MCF 10A (cell line): Measurements from ENCODE around the gene PGBD4. TPM values are rescaled to one million over a fixed set of nuclear protein-coding genes. Genes with fewer than 3 reads are reported as not detected.
A peak's percentile ranks its signal among the peaks of the same experiment; 100 is the strongest.

Experiments
- BruUV-seq: library from RNA; stranded (reverse); fragments of 400-500 nt; replicated peaks from 2 replicates; lab custom pipeline; 2021; lab: Mats Ljungman, UMichigan
- CTCF ChIA-PET: fragments of 300-600 bp; sonication (Branson Sonifier 250); formaldehyde crosslinking; extraction: SDS; loops from one replicate; lab custom pipeline; 2021; ENCODE audit warnings: antibody characterized with exemption, inconsistent platforms; lab: Yijun Ruan, JAX
- POLR2A ChIA-PET: fragments of 300-600, 350-650 bp; sonication (Branson Sonifier 250); formaldehyde crosslinking; extraction: SDS; loops from one replicate; lab custom pipeline; 2020; ENCODE audit warnings: antibody characterized with exemption, inconsistent platforms; lab: Yijun Ruan, JAX
- DNase-seq: peaks from one replicate; pipeline ENCODE4 v3.0.0-alpha.2; 2018; ENCODE audit not compliant: unreplicated experiment
- H3K27ac Mint-ChIP-seq: one replicate; pipeline ENCODE4 v1.8.0; 2022; ENCODE audit warnings: mild to moderate bottlenecking, low read depth, mixed read lengths; ENCODE audit not compliant: unreplicated experiment
- H3K27me3 Mint-ChIP-seq: one replicate; pipeline ENCODE4 v1.8.0; 2022; ENCODE audit warnings: mixed read lengths; ENCODE audit not compliant: insufficient read depth, unreplicated experiment
- H3K36me3 Mint-ChIP-seq: one replicate; pipeline ENCODE4 v1.8.0; 2022; ENCODE audit warnings: mild to moderate bottlenecking, moderate library complexity, mixed read lengths; ENCODE audit not compliant: insufficient read depth, unreplicated experiment
- H3K4me1 Mint-ChIP-seq: one replicate; pipeline ENCODE4 v1.8.0; 2022; ENCODE audit warnings: mixed read lengths; ENCODE audit not compliant: insufficient read depth, unreplicated experiment
- H3K4me3 Mint-ChIP-seq: one replicate; pipeline ENCODE4 v1.8.0; 2022; ENCODE audit warnings: mild to moderate bottlenecking, moderate library complexity, mixed read lengths; ENCODE audit not compliant: unreplicated experiment
- H3K9me3 Mint-ChIP-seq: one replicate; pipeline ENCODE4 v1.8.0; 2022; ENCODE audit warnings: mixed read lengths; ENCODE audit not compliant: unreplicated experiment
- intact Hi-C: fragments of 100-400 bp; cut with micrococcal nuclease; formaldehyde crosslinking; loops from 2 replicates; pipeline ENCODE4 v1.14.1; 2022
- total RNA-seq: library from RNA; stranded (reverse); gene quantifications from 2 replicates; pipeline ENCODE4 v1.2.3, GENCODE V29; 2022
- TF ChIP-seq, protein P1 (sequence below): fragments of 200-600 bp; IDR thresholded peaks from one replicate; pipeline ENCODE4 v1.8.0; 2022; ENCODE audit warnings: antibody characterized with exemption, mild to moderate bottlenecking; ENCODE audit not compliant: unreplicated experiment

Gene PGBD4
- total RNA-seq, 1 experiment from 2014 or later: 2.4 TPM

DNA sequence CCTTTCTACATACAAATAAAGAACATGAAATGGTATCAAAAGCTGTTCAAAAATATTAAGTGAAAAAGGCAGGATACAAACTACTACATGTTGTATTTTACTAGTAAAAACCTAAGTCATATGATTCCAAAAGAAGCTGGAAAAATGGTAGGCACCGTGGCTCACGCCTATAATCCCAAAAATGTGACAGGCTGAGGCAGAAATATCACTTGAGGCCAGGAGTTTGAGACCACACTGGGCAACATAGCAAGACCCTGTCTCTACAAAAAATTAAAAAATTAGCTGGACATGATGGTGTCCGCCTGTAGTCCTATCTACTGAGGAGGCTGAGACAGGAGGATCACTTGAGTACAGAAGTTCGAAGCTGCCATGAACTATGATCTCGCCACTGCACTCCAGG, 2.0 kb upstream of the PGBD4 start:
- intact Hi-C loops: no loop called here
- no peak overlapping the region for H3K27ac Mint-ChIP-seq

DNA sequence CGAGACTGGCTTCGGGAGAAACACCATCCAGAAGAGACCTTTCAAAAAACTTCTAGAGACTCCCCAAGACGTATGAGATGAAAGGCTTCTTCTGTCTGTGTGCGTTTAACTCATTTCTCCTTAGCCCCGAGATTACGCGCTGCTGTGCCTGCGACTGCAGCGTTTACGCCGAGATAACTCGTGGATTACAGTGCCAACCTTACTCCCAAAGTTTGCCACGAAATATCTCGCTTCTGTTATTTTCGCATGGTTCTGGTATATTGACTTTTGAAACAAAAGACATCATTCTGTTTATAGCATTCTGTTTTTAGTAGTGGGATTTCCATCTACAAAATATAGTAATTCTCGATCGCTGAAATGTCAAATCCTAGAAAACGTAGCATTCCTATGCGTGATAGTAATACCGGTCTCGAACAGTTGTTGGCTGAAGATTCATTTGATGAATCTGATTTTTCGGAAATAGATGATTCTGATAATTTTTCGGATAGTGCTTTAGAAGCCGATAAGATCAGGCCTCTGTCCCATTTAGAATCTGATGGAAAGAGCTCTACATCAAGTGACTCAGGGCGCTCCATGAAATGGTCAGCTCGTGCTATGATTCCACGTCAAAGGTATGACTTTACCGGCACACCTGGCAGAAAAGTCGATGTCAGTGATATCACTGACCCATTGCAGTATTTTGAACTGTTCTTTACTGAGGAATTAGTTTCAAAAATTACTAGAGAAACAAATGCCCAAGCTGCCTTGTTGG, 467 bp downstream of the PGBD4 start:
- intact Hi-C loops: no loop called here

More for the DNA sequence above, 2.0 kb upstream of the PGBD4 start:
- CTCF ChIA-PET: interaction anchor here (0.6 to 0.7 kb wide), 5 partner anchors 16 to 1013 kb away, joined by 3 to 5 read pairs (median 3); partner anchors contain the start of gene LPCAT4
- POLR2A ChIA-PET: interaction anchor here (0.5 to 3.6 kb wide), 5 partner anchors 16 to 870 kb away, joined by 3 to 25 read pairs (median 3); partner anchors contain the start of genes AQR and KATNBL1
- no TSS peak for BruUV-seq
- DNase-seq: no peak
- H3K4me1 Mint-ChIP-seq: peaks cover 5% of the 10 kb centered on the region
- H3K36me3 Mint-ChIP-seq: peaks cover 29% of the 10 kb centered on the region
- no peaks in the 10 kb centered on the region for H3K27me3 Mint-ChIP-seq
- H3K9me3 Mint-ChIP-seq: no peaks in the 10 kb centered on the region
- peak overlapping the region; percentile 98 for H3K4me3 Mint-ChIP-seq
- TF ChIP-seq, protein P1, sequence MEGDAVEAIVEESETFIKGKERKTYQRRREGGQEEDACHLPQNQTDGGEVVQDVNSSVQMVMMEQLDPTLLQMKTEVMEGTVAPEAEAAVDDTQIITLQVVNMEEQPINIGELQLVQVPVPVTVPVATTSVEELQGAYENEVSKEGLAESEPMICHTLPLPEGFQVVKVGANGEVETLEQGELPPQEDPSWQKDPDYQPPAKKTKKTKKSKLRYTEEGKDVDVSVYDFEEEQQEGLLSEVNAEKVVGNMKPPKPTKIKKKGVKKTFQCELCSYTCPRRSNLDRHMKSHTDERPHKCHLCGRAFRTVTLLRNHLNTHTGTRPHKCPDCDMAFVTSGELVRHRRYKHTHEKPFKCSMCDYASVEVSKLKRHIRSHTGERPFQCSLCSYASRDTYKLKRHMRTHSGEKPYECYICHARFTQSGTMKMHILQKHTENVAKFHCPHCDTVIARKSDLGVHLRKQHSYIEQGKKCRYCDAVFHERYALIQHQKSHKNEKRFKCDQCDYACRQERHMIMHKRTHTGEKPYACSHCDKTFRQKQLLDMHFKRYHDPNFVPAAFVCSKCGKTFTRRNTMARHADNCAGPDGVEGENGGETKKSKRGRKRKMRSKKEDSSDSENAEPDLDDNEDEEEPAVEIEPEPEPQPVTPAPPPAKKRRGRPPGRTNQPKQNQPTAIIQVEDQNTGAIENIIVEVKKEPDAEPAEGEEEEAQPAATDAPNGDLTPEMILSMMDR: no peak

DNA sequence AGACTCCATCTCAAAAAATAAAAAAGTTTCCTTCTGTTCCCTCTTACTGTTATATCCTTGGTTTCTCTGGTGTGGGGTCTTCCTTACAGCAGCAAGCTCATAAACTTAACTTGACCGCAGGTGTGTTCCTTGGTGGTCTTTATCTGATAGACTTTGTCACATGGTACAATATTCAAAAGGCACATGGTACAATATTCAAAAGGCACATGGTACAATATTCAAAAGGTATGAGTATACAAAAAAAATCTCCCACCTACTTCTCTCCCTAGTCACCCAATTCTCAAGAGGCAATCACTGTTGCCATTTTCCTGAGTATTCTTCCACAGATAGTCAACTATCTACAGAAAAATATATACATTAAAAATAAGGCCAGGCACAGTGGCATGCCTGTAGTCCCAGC, 4.5 kb downstream of the PGBD4 start:
- intact Hi-C loops: no loop called here
- Mint-ChIP-seq H3K4me1 (no peaks in the 10 kb centered on the region), H3K9me3 (no peaks in the 10 kb centered on the region), H3K27me3 (no peaks in the 10 kb centered on the region), H3K27ac (no peak overlapping the region), H3K36me3 (peaks cover 4% of the 10 kb centered on the region), H3K4me3 (no peak overlapping the region)
- DNase-seq: no peak
- BruUV-seq: no TSS peak
- TF ChIP-seq, protein P1: no peak
- CTCF ChIA-PET: interaction anchor here (0.6 to 1.6 kb wide), 3 partner anchors 21 to 102 kb away, joined by 3 to 4 read pairs (median 4); no protein-coding TSS in a partner anchor
- POLR2A ChIA-PET: interaction anchor here (0.6 kb wide), 1 partner anchor 1307 kb away, joined by 5 read pairs; no protein-coding TSS in a partner anchor

More for the DNA sequence above, 467 bp downstream of the PGBD4 start:
- POLR2A ChIA-PET: interaction anchor here (0.6 to 3.6 kb wide), 20 partner anchors 8 to 481 kb away, joined by 3 to 25 read pairs (median 4); partner anchors contain the start of genes EMC4, GOLGA8B, KATNBL1 and NOP10
- H3K36me3 Mint-ChIP-seq: peaks cover 18% of the 10 kb centered on the region
- DNase-seq: no peak
- H3K9me3 Mint-ChIP-seq: no peaks in the 10 kb centered on the region
- BruUV-seq: TSS peak; percentile 77
- H3K27ac Mint-ChIP-seq: peak overlapping the region; percentile 99
- H3K27me3 Mint-ChIP-seq: no peaks in the 10 kb centered on the region
- CTCF ChIA-PET: interaction anchor here (0.7 to 1.7 kb wide), 6 partner anchors 8 to 265 kb away, joined by 3 to 5 read pairs (median 3); partner anchors contain the start of gene LPCAT4
- H3K4me1 Mint-ChIP-seq: peaks cover 5% of the 10 kb centered on the region
- TF ChIP-seq, protein P1: no peak
- H3K4me3 Mint-ChIP-seq: peak overlapping the region; percentile 98

DNA sequence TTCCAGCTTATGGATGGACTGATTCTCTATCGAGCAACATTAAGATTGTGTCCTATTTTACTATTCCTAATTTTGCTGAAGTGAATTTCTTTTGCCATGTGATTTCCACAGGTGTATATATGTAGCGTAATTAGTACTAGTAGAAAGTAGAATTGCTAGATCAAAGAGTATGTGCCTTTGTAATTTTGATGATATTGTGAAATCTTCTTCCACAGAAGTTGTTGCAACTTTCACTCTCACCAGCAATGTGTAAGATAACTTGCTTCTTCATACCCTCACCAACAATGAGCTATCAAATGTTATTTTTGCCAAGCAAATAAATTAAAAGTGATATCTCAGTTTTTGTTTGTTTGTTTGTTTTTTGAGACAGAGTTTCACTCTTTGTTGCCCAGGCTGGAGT, 5.4 kb downstream of the PGBD4 start:
- Mint-ChIP-seq H3K9me3 (no peaks in the 10 kb centered on the region), H3K27ac (no peak overlapping the region), H3K27me3 (no peaks in the 10 kb centered on the region), H3K4me1 (no peaks in the 10 kb centered on the region), H3K36me3 (no peaks in the 10 kb centered on the region), H3K4me3 (no peak overlapping the region)
- ChIA-PET POLR2A (interaction anchor here (0.6 to 2.1 kb wide), 2 partner anchors 16 to 102 kb away, joined by 3 to 9 read pairs; partner anchors contain the start of gene KATNBL1), CTCF (interaction anchor here (1.3 to 1.6 kb wide), 4 partner anchors 22 to 103 kb away, joined by 4 to 5 read pairs (median 4); partner anchors contain the start of gene KATNBL1)
- TF ChIP-seq, protein P1: no peak
- no peak for DNase-seq
- intact Hi-C loops: no loop called here
- no TSS peak for BruUV-seq
